ENCODE measurements around the gene IGIP.

Gene IGIP

GRCh38 chr5:140111859-140112551, 13.7 kb upstream of the IGIP start:
- TF ChIP-seq MYC (IDR thresholded peaks at IDR 0.05; ENCODE audit: low read depth, low read length) (no peak), POLR2A (IDR thresholded peaks at IDR 0.05; ENCODE audit: extremely low read depth, insufficient read length) (no peak), CTCF (IDR thresholded peaks at IDR 0.05; ENCODE audit: low read depth, low read length) (no peak), MAX (IDR thresholded peaks at IDR 0.05; ENCODE audit: low read depth, low read length) (no peak)
- DNase-seq (ENCODE audit: low read depth) = peak; percentile 44
- H3K4me3 ChIP-seq (ENCODE audit: low read depth, low read length) = no peak overlapping the region

GRCh38 chr5:140112685-140113179, 13.0 kb upstream of the IGIP start:
- no peak overlapping the region for H3K4me3 ChIP-seq (ENCODE audit: low read depth, low read length)
- TF ChIP-seq POLR2A (IDR thresholded peaks at IDR 0.05; ENCODE audit: extremely low read depth, insufficient read length) (no peak), MAX (IDR thresholded peaks at IDR 0.05; ENCODE audit: low read depth, low read length) (no peak), MYC (IDR thresholded peaks at IDR 0.05; ENCODE audit: low read depth, low read length) (no peak), CTCF (IDR thresholded peaks at IDR 0.05; ENCODE audit: low read depth, low read length) (no peak)
- DNase-seq (ENCODE audit: low read depth) = peak; percentile 24

GRCh38 chr5:140113180-140113698, 12.5 kb upstream of the IGIP start:
- peak overlapping the region; percentile 65 for H3K4me3 ChIP-seq (ENCODE audit: low read depth, low read length)
- no peak for TF ChIP-seq MAX (IDR thresholded peaks at IDR 0.05; ENCODE audit: low read depth, low read length)
- no peak for DNase-seq (ENCODE audit: low read depth)

GRCh38 chr5:140113699-140114263, 12.0 kb upstream of the IGIP start, which contains the start of gene PURA:
Gene PURA (plus strand): TSS chr5:140114109. CDS start chr5:140114182, 73 bp downstream.
- peak within 1 kb of the TSS; percentile 86 for H3K4me3 ChIP-seq (ENCODE audit: low read depth, low read length)
- peak; percentile 95 for DNase-seq (ENCODE audit: low read depth)
- TF ChIP-seq MYC (IDR thresholded peaks at IDR 0.05; ENCODE audit: low read depth, low read length) (peak; percentile 3; the same call in 1 of the 2 replicates), POLR2A (IDR thresholded peaks at IDR 0.05; ENCODE audit: extremely low read depth, insufficient read length) (peak; percentile 62), CTCF (IDR thresholded peaks at IDR 0.05; ENCODE audit: low read depth, low read length) (no peak), MAX (IDR thresholded peaks at IDR 0.05; ENCODE audit: low read depth, low read length) (peak; percentile 21; the same call in 1 of the 2 replicates)

- peak overlapping the region; percentile 86 for H3K4me3 ChIP-seq (ENCODE audit: low read depth, low read length)
- DNase-seq (ENCODE audit: low read depth) = peak; percentile 77
- no peak for TF ChIP-seq MAX (IDR thresholded peaks at IDR 0.05; ENCODE audit: low read depth, low read length)
- TF ChIP-seq MYC (IDR thresholded peaks at IDR 0.05; ENCODE audit: low read depth, low read length) = peak; percentile 42
- TF ChIP-seq POLR2A (IDR thresholded peaks at IDR 0.05; ENCODE audit: extremely low read depth, insufficient read length) = peak; percentile 32
These were observed 11.2 kb upstream of the IGIP start for GRCh38 chr5:140114341-140115185.

GRCh38 chr5:140115186-140115500, 10.6 kb upstream of the IGIP start:
- DNase-seq (ENCODE audit: low read depth) = no peak
- peak overlapping the region; percentile 86 for H3K4me3 ChIP-seq (ENCODE audit: low read depth, low read length)
- TF ChIP-seq CTCF (IDR thresholded peaks at IDR 0.05; ENCODE audit: low read depth, low read length) (no peak), MAX (IDR thresholded peaks at IDR 0.05; ENCODE audit: low read depth, low read length) (no peak), POLR2A (IDR thresholded peaks at IDR 0.05; ENCODE audit: extremely low read depth, insufficient read length) (no peak), MYC (IDR thresholded peaks at IDR 0.05; ENCODE audit: low read depth, low read length) (no peak)

Measured in NB4 (cell line).